ENCODE data around the gene SPECC1.
A peak's percentile ranks its signal among the peaks of the same experiment; 100 is the strongest.

- TF ChIP-seq BHLHE40 (IDR thresholded peaks at IDR 0.05; ENCODE audit: low read depth, low read length) (no peak), CTCF (conservative IDR thresholded peaks at IDR 0.05; ENCODE audit: low read depth, low read length) (peak; percentile 47), MAFK (IDR thresholded peaks at IDR 0.05; ENCODE audit: low read depth, low read length) (no peak)
These were observed 1.1 kb downstream of the SPECC1 start for GRCh38 chr17:20010099-20010863.

Measured in IMR-90 (cell line).